Measurements from ENCODE around the gene UBL3.

UBL3 gene

GRCh38 chr13:29733147-29733611, 117.2 kb downstream of the UBL3 start:
- no peak overlapping the region for H3K4me3 ChIP-seq (ENCODE audit: low read depth, low read length)
- DNase-seq (ENCODE audit: low read depth): no peak

DNA sequence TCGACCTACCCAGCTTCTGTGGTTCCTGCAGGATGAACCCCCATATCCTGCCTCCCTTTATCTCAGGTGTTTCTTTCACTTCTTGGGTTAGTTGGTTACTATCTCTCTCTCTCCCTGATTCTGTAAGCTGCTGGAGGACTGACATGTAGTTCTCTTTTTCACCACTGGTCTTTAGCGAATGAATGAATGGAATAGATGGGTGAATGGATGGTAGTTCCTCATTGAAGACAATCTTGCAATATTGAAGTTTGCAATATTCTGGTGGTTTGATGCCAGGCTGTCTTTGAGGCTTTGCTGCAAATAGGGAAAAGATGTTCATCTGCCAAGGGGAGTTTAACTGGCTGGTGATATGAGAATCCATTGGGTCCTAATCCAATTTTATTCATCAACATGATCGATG, 120.2 kb downstream of the UBL3 start:
- no peak overlapping the region for H3K4me3 ChIP-seq (ENCODE audit: low read depth, low read length)

GRCh38 chr13:29722415-29722814, 128.0 kb downstream of the UBL3 start:
- no peak overlapping the region for H3K4me3 ChIP-seq (ENCODE audit: low read depth, low read length)

More for the DNA sequence above, 120.2 kb downstream of the UBL3 start:
- no peak for DNase-seq (ENCODE audit: low read depth)

GRCh38 chr13:29721766-29722165, 128.7 kb downstream of the UBL3 start:
- DNase-seq (ENCODE audit: low read depth): no peak
- no peak overlapping the region for H3K4me3 ChIP-seq (ENCODE audit: low read depth, low read length)

More at GRCh38 chr13:29722415-29722814, 128.0 kb downstream of the UBL3 start:
- no peak for DNase-seq (ENCODE audit: low read depth)

- H3K4me3 ChIP-seq (ENCODE audit: low read depth, low read length): no peak overlapping the region
- no peak for DNase-seq (ENCODE audit: low read depth)
Measured at GRCh38 chr13:29718694-29719093, 131.7 kb downstream of the UBL3 start.

DNA sequence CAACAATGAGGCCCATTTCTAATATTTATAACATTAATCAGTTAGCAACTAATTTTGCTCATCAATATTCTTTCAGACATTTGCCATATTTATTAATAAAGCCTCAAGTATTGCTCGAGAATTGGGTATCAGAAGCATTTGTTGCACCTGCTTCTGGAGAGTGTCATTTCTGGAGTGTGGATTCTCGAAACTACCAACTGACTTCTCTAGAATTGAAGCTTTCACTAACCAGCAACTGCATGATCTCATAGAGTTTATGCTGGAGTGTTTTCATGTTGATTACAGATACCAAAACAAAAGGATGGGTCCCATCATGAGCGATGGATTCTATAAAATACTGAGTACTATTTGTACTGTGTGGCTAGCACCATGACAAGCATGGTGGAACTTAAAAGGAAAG, 133.9 kb downstream of the UBL3 start:
- H3K4me3 ChIP-seq (ENCODE audit: low read depth, low read length): no peak overlapping the region
- no peak for DNase-seq (ENCODE audit: low read depth)

Measured in skeletal muscle cell (primary cell).